ENCODE data around the gene SOD3.

SOD3 gene

GRCh38 chr4:24775032-24775605 lies 20.3 kb upstream of the SOD3 start:
- DNase-seq (ENCODE audit: low read depth in 2 of 2, low spot score in 1 of 2), result no peak

- no peak for DNase-seq (ENCODE audit: low read depth in 2 of 2, low spot score in 1 of 2)
Observed at GRCh38 chr4:24775750-24776149, 19.6 kb upstream of the SOD3 start.

- no peak for DNase-seq (ENCODE audit: low read depth in 2 of 2, low spot score in 1 of 2)
Observed at GRCh38 chr4:24777536-24778463, 17.6 kb upstream of the SOD3 start.

- no peak for DNase-seq (ENCODE audit: low read depth in 2 of 2, low spot score in 1 of 2)
Observed at GRCh38 chr4:24778464-24779225, 16.7 kb upstream of the SOD3 start.

- DNase-seq (ENCODE audit: low read depth in 2 of 2, low spot score in 1 of 2), result no peak
Observed at GRCh38 chr4:24780936-24781495, 14.4 kb upstream of the SOD3 start.

GRCh38 chr4:24781999-24782745 lies 13.2 kb upstream of the SOD3 start:
- DNase-seq (ENCODE audit: low read depth in 2 of 2, low spot score in 1 of 2), result no peak

- no peak for DNase-seq (ENCODE audit: low read depth in 2 of 2, low spot score in 1 of 2)
Observed at GRCh38 chr4:24783506-24783905, 11.9 kb upstream of the SOD3 start.

- DNase-seq (ENCODE audit: low read depth in 2 of 2, low spot score in 1 of 2), result no peak
Observed at GRCh38 chr4:24791043-24791442, 4.3 kb upstream of the SOD3 start.

GRCh38 chr4:24792552-24792951 lies 2.8 kb upstream of the SOD3 start:
- DNase-seq (ENCODE audit: low read depth in 2 of 2, low spot score in 1 of 2), result no peak

- DNase-seq (ENCODE audit: low read depth in 2 of 2, low spot score in 1 of 2), result no peak
Observed at GRCh38 chr4:24793219-24794005, 2.0 kb upstream of the SOD3 start.

- DNase-seq (ENCODE audit: low read depth in 2 of 2, low spot score in 1 of 2), result no peak
Observed at GRCh38 chr4:24794051-24794450, 1.3 kb upstream of the SOD3 start.

- DNase-seq (ENCODE audit: low read depth in 2 of 2, low spot score in 1 of 2), result no peak
Observed at GRCh38 chr4:24794480-24794879, 893 bp upstream of the SOD3 start.

GRCh38 chr4:24795666-24796381 lies 451 bp downstream of the SOD3 start:
- DNase-seq (ENCODE audit: low read depth in 2 of 2, low spot score in 1 of 2), result no peak

GRCh38 chr4:24796620-24797019 lies 1.2 kb downstream of the SOD3 start:
- DNase-seq (ENCODE audit: low read depth in 2 of 2, low spot score in 1 of 2), result no peak

GRCh38 chr4:24798036-24798610 lies 2.8 kb downstream of the SOD3 start:
- DNase-seq (ENCODE audit: low read depth in 2 of 2, low spot score in 1 of 2), result no peak

GRCh38 chr4:24799196-24799543 lies 3.8 kb downstream of the SOD3 start:
- no peak for DNase-seq (ENCODE audit: low read depth in 2 of 2, low spot score in 1 of 2)

GRCh38 chr4:24799544-24800324 lies 4.4 kb downstream of the SOD3 start:
- DNase-seq (ENCODE audit: low read depth in 2 of 2, low spot score in 1 of 2), result no peak

GRCh38 chr4:24800325-24800895 lies 5.0 kb downstream of the SOD3 start:
- DNase-seq (ENCODE audit: low read depth in 2 of 2, low spot score in 1 of 2), result no peak
